HG03095 (cell line): ENCODE data around the gene HDDC3.
"Not testable (repeated sequence)": the region's sequence is repeated elsewhere in the genome, so short reads cannot be mapped to it uniquely, and the experiment has no call there.

Source experiments
- ATAC-seq: cut with Tn5 transposase; IDR thresholded peaks from one replicate; pipeline ENCODE4 v1.9.1; 2021; ENCODE audit warnings: moderate library complexity; ENCODE audit not compliant: unreplicated experiment

The HDDC3 gene

GRCh38 chr15:90910441-90911301 is 21.7 kb downstream of the HDDC3 start:
- ATAC-seq = no peak

DNA sequence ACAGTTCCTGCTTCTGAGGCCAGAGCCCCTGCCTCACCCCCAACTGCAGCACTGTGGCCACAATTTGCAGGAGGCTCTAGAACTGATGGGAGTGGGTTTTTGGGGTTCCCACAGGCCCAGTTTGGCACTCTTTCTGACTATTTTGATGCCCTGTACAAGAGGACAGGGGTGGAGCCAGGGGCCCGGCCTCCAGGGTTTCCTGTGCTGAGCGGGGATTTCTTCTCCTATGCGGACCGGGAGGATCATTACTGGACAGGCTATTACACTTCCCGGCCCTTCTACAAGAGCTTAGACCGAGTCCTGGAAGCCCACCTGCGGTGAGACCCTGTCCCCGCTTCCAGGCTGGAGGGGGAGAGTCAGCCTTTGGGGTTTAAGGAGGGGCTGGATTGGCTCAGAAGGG is 22.4 kb downstream of the HDDC3 start:
- no peak for ATAC-seq

- not testable (repeated sequence) for ATAC-seq
Measured at GRCh38 chr15:90909449-90909848, 22.9 kb downstream of the HDDC3 start.

GRCh38 chr15:90907838-90908507 is 24.4 kb downstream of the HDDC3 start:
- ATAC-seq = no peak

DNA sequence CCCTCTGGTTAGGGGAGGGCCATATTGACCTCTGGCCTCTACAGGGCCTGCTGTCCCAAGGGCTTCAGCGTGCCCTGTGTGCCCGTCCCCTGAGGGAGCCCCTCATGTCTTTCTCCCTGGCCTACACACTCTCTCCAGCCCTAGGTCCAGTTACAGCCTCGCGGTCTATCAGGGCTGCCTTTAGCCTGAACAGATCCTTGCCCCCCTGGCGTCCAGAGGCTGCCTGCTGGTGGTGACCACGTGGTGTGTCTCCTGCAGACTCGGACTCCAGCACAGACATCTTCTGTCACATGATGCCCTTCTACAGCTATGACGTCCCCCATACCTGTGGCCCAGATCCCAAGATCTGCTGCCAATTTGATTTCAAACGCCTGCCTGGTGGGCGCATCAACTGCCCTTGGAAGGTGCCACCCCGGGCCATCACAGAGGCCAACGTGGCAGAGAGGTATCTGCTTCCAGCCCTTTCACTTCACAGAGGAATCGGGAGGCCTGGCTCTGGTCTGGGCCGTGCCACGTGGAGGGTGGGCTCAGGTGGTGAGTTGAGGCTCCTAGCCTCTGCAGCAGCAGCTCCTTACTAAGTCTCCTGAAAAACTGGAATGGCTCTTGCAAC is 25.2 kb downstream of the HDDC3 start:
- ATAC-seq = no peak

- ATAC-seq = no peak
Measured at GRCh38 chr15:90906181-90906849, 26.0 kb downstream of the HDDC3 start.

DNA sequence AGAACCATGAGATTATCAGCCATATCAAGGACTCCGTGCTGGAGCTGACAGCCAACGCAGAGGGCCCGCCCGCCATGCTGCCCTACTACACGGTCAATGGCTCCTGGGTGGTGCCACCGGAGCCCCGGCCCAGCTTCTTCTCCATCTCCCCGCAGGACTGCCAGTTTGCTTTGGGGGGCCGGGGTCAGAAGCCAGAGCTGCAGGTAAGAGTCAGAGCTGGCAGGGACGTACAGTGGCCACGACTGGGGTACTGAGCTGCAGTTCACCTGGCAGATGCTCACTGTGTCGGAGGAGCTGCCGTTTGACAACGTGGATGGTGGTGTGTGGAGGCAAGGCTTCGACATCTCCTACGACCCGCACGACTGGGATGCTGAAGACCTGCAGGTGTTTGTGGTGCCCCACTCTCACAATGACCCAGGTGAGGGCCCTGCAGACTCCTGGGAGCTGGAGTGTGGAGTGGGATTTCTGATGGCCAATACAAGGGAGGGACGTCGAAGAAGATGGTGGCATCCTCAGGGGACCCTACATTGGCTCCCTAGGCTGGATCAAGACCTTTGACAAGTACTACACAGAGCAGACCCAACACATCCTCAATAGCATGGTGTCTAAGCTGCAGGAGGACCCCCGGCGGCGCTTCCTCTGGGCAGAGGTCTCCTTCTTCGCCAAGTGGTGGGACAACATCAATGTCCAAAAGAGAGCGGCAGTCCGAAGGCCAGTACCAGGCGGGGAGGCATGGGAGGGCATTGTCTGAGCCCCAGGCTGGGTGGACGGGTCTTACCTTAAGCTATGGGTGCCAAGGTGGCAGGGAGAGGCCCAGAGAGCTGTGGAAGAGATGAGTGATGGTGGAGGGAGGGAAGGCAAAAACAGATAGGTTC is 26.8 kb downstream of the HDDC3 start:
- no peak for ATAC-seq

DNA sequence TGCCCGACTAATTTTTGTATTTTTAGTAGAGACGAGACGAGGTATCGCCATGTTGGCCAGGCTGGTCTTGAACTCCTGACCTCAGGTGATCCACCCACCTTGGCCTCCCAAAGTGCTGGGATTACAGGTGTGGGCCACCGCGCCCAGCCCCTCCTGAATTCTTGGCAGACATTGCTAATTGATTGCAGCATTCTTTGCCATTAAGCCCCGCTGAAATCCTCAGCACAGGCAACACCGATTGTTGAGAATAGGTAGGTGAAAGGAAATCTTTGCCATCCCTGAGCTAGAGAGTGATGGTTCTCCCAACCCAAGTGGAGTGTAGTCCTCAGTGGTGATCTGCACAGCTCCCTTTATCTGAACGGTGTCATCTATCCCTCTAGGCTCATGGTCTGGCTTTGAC is 27.6 kb downstream of the HDDC3 start:
- ATAC-seq = no peak

- ATAC-seq = no peak
Measured at GRCh38 chr15:90903733-90904536, 28.4 kb downstream of the HDDC3 start.

- ATAC-seq = peak; percentile 46
Measured at GRCh38 chr15:90902840-90903732, 29.3 kb downstream of the HDDC3 start, which contains the start of gene MAN2A2. Gene MAN2A2, plus strand, starts transcription at chr15:90903302. Its CDS starts 906 bp downstream, at chr15:90904208.

GRCh38 chr15:90902040-90902839 is 30.1 kb downstream of the HDDC3 start:
- peak; percentile 64 for ATAC-seq

DNA sequence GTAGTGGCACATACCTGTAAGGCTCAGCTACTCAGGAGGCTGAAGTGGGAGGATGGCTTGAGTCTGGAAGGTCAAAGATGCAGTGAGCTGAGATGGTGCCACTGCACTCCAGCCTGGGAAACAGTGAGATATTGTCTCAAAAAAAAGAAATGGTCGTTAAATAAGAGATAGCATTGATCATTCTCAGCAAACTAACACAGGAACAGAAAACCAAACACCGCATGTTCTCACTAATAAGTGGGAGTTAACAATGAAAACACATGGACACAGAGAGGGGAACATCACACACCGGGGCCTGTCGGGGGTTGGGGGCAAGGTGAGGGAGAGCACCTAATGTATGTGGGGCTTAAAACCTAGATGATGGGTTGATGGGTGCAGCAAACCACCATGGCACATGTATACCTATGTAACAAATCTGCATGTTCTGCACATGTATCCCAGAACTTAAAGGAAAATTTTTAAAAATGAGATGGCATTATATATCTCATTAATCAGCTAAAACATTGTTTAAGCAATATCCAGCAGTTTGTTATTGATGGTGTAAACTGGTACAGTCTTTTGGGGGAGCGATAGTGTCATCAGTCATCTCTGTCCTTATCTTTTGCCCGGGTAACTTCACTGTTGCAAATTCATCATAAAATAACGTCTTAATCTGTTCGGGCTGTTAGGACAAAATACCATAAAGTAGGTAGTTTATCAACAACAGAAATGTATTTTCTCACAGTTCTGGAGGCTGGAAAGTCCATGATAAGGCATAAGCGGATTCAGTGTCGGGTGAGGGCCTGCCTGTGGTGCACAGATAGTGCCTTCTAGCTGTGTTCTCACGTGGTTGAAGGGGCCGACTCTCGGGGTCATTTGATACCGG is 30.9 kb downstream of the HDDC3 start:
- ATAC-seq = no peak

GRCh38 chr15:90897131-90897655 is 35.2 kb downstream of the HDDC3 start:
- ATAC-seq = not testable (repeated sequence)

DNA sequence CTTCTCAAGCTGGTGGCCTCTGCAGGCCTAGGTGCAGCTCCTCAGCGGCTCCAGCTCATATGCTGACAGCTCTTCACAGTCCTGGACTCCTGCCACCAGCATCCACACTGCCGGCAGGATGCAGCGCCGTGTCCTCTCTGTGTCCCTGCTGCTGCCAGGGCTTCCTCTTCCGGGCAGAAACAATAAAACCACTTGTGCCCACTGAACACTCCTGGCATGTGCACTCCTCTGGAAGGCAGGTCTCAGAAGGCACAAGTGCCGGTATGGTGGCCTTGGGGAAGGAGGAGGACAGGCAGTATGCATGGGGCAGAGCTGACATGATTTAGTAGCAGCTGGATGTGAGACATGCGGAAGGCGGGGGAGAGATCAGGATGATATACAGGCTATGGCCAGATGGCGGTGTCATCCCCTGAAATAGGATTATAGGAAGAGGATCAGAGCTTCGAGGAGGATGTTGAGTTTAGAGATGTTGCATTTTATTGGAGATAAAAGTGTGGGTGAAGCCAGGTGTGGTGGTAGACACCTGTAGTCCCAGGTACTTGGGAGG is 36.7 kb downstream of the HDDC3 start:
- no peak for ATAC-seq

DNA sequence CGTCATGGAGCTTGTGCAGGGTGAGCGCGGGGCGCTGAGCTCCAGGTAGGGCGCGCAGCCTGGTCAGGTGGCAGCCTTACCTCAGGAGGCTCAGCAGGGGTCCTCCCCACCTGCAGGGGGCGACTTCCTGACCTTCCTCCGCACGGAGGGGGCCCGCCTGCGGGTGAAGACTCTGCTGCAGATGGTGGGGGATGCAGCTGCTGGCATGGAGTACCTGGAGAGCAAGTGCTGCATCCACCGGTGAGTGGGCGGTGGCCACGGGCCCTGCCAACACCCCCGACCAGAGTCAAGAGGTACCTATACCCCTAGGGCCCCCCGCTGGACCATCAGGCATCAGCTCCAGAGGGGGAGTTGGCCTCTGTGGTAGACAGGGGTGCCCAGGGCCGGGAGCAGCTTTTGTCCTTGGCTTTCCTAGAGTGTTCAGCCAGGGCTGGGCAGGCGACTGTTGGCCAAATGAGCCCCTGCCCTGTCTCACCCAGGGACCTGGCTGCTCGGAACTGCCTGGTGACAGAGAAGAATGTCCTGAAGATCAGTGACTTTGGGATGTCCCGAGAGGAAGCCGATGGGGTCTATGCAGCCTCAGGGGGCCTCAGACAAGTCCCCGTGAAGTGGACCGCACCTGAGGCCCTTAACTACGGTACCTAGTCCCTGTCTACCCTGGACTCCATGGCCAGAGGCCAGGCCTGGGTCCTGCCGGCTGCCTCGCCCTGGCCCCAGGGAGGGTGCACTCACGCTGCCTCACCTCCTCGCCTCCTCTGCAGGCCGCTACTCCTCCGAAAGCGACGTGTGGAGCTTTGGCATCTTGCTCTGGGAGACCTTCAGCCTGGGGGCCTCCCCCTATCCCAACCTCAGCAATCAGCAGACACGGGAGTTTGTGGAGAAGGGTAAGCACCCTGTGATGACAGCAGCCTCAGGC is 38.9 kb downstream of the HDDC3 start:
- no peak for ATAC-seq
